WERI-Rb-1 (cell line): Measurements from ENCODE around the gene SHROOM4.

Source experiments
- DNase-seq: peaks from one replicate; pipeline ENCODE4 v3.0.0-alpha.2; 2020
- H3K27ac ChIP-seq: fragments of 250-450 bp; sonication (Bioruptor Pico); 2 replicates; pipeline ENCODE4 v1.5.1; 2020; ENCODE audit warnings: mild to moderate bottlenecking, moderate library complexity
- H3K27me3 ChIP-seq: fragments of 250-450 bp; sonication (Bioruptor Pico); 2 replicates; pipeline ENCODE4 v1.5.1; 2021; ENCODE audit warnings: mild to moderate bottlenecking, low read depth, moderate library complexity; ENCODE audit not compliant: insufficient read depth, severe bottlenecking
- H3K36me3 ChIP-seq: fragments of 250-450 bp; sonication (Bioruptor Pico); 2 replicates; pipeline ENCODE4 v1.5.1; 2020; ENCODE audit warnings: mild to moderate bottlenecking, moderate library complexity
- H3K4me3 ChIP-seq: 2 replicates; pipeline ENCODE4 v1.5.1; 2011; ENCODE audit warnings: low read depth, mild to moderate bottlenecking, control low read depth, low read length
- H3K9me3 ChIP-seq: fragments of 250-450 bp; sonication (Bioruptor Pico); 2 replicates; pipeline ENCODE4 v1.5.1; 2021; ENCODE audit warnings: mild to moderate bottlenecking, moderate library complexity; ENCODE audit not compliant: severe bottlenecking
- TF ChIP-seq, protein P1 (sequence below): IDR thresholded peaks from 2 replicates; pipeline ENCODE4 v1.5.1; 2011; ENCODE audit warnings: low read depth, mild to moderate bottlenecking, control low read depth, inconsistent platforms, low read length

Gene SHROOM4

DNA sequence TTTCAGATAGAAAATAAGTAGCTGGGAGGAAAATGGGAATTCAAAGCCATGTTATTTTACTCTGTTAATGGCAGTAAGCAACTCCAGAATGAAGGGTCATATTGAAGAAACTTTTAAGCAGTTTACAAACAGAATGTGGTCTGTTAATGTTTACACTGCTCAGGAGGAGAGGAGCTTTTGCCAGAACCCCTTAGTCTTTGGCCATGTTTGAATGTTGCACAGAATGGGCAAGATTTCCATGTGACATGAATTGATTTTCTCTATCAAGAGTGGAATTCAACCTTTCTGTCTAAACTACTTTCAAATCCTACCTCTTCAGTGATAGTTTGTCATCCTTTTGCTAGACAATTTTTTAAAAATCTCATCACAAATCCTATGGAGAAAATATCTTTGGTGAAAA is 227.6 kb downstream of the SHROOM4 start:
- Histone ChIP-seq H3K9me3 (no peaks in the 10 kb centered on the region), H3K27ac (no peak overlapping the region), H3K4me3 (no peak overlapping the region), H3K36me3 (no peaks in the 10 kb centered on the region), H3K27me3 (peaks cover 33% of the 10 kb centered on the region)
- TF ChIP-seq, protein P1, sequence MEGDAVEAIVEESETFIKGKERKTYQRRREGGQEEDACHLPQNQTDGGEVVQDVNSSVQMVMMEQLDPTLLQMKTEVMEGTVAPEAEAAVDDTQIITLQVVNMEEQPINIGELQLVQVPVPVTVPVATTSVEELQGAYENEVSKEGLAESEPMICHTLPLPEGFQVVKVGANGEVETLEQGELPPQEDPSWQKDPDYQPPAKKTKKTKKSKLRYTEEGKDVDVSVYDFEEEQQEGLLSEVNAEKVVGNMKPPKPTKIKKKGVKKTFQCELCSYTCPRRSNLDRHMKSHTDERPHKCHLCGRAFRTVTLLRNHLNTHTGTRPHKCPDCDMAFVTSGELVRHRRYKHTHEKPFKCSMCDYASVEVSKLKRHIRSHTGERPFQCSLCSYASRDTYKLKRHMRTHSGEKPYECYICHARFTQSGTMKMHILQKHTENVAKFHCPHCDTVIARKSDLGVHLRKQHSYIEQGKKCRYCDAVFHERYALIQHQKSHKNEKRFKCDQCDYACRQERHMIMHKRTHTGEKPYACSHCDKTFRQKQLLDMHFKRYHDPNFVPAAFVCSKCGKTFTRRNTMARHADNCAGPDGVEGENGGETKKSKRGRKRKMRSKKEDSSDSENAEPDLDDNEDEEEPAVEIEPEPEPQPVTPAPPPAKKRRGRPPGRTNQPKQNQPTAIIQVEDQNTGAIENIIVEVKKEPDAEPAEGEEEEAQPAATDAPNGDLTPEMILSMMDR: no peak
- no peak for DNase-seq

DNA sequence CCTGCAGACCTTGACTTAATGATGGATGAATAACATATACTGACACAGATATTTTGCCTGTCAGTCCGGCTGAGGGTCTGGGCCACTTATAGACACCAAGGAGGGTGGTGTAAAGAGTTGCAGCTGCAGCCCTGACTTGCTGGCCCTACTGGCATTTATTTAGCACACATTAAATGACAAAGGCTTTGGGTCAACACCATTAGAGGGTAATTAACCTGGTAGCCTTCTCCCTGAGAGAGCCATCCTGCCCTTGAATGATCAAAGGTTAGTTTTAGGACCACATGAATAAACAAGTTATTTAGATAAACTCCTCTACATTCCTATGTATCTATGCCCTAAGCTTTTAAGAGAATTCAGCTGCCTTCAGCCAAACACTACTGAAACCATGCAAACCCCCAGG is 232.6 kb downstream of the SHROOM4 start:
- H3K27ac ChIP-seq: no peak overlapping the region
- no peaks in the 10 kb centered on the region for H3K9me3 ChIP-seq
- no peak overlapping the region for H3K4me3 ChIP-seq
- no peak for DNase-seq
- TF ChIP-seq, protein P1: no peak
- H3K27me3 ChIP-seq: peaks cover 12% of the 10 kb centered on the region
- no peaks in the 10 kb centered on the region for H3K36me3 ChIP-seq

DNA sequence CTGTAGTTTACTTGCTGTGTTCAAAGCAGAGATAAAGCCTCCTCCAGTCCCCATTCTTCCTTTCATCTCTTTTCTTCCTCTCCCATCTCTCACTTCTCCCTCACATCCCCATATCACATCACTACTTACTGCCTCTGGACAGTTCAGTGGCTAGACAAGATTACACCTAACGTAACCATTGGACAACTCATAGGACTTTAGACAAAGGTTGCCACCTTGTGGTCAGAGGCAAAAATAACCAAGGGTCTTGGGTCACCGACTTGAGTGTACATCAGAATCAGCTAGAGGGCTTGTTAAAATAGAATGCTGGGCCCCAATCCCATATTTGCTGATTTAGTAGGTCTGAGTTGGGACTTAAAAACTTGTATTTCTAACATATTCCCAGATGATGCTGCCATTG is 234.0 kb downstream of the SHROOM4 start:
- no peaks in the 10 kb centered on the region for H3K36me3 ChIP-seq
- no peaks in the 10 kb centered on the region for H3K9me3 ChIP-seq
- peak; percentile 33 for DNase-seq
- peaks cover 16% of the 10 kb centered on the region for H3K27me3 ChIP-seq
- H3K27ac ChIP-seq: no peak overlapping the region
- TF ChIP-seq, protein P1: peak; percentile 54
- H3K4me3 ChIP-seq: no peak overlapping the region

DNA sequence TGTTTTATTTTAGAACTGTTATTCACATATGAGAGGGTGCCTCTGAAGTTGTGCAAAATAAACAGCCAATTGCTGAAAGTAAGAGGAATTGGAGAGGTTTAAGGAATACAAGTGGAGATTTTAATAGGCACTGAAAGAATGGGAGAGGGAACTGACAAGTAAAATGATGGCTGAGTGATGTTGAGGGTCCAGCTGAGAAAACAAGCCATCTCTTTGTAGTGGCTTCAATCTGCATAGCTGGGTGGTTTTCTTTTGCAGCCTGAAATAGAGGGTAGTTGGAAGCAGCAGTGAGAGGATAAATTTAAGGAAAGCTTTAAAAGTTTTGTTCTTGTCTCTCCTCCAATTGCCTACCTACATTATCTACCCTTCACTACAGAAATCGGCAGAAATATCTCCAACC is 236.7 kb downstream of the SHROOM4 start:
- TF ChIP-seq, protein P1: no peak
- H3K4me3 ChIP-seq: no peak overlapping the region
- DNase-seq: no peak
- H3K27me3 ChIP-seq: peaks cover 16% of the 10 kb centered on the region
- no peaks in the 10 kb centered on the region for H3K9me3 ChIP-seq
- no peak overlapping the region for H3K27ac ChIP-seq
- H3K36me3 ChIP-seq: no peaks in the 10 kb centered on the region

DNA sequence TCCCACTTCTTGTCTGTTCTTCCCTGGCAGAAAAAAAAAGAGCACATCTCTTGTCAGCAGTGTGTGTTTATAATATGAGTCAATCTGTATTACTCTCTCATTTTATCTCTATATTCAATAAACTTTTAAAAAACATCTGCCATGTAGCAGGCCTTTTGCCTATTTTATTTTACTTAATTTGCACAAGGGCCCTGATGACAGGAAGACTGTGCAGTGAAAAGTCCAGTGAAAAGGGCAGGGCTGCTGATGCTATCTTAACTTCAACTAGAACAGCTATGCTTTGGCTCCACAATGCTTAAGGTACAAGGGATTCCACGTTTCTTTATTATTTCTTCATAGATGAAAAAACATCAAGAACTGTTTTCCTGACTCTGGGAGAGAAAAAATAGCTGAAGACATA is 246.4 kb downstream of the SHROOM4 start:
- Histone ChIP-seq H3K9me3 (no peaks in the 10 kb centered on the region), H3K4me3 (no peak overlapping the region), H3K27ac (no peak overlapping the region), H3K36me3 (no peaks in the 10 kb centered on the region), H3K27me3 (peaks cover 14% of the 10 kb centered on the region)
- TF ChIP-seq, protein P1: no peak
- DNase-seq: no peak

DNA sequence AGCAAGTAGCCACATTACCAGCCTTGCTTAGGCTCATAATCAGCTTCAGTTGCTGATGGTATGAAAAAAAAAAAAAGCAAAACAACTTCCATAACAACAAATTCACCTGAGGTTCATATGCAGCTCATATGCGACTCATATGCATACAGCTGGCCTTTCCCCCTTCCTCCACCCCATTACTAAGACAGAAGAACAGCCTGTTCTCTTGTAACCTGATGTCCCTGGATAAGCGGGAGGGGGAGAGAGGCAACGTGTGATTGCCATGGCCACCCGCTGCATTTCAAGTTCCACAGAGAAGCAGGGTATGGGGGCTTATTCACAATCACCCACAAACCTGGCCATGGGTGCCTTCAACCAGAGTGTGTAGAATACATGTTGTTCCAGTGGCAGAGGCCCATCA is 248.3 kb downstream of the SHROOM4 start:
- Histone ChIP-seq H3K27ac (no peak overlapping the region), H3K36me3 (no peaks in the 10 kb centered on the region), H3K27me3 (peaks cover 14% of the 10 kb centered on the region), H3K4me3 (no peak overlapping the region), H3K9me3 (no peaks in the 10 kb centered on the region)
- TF ChIP-seq, protein P1: no peak
- DNase-seq: no peak
